NCI-H526 (cell line): ENCODE measurements around the gene QSER1.
"Not testable (repeated sequence)": the region's sequence is repeated elsewhere in the genome, so short reads cannot be mapped to it uniquely, and the experiment has no call there.

Source experiments
- DNase-seq, 2 experiments: peaks; one replicate each; lab custom pipeline; 2025; lab: John Stamatoyannopoulos, UW

QSER1 gene

DNA sequence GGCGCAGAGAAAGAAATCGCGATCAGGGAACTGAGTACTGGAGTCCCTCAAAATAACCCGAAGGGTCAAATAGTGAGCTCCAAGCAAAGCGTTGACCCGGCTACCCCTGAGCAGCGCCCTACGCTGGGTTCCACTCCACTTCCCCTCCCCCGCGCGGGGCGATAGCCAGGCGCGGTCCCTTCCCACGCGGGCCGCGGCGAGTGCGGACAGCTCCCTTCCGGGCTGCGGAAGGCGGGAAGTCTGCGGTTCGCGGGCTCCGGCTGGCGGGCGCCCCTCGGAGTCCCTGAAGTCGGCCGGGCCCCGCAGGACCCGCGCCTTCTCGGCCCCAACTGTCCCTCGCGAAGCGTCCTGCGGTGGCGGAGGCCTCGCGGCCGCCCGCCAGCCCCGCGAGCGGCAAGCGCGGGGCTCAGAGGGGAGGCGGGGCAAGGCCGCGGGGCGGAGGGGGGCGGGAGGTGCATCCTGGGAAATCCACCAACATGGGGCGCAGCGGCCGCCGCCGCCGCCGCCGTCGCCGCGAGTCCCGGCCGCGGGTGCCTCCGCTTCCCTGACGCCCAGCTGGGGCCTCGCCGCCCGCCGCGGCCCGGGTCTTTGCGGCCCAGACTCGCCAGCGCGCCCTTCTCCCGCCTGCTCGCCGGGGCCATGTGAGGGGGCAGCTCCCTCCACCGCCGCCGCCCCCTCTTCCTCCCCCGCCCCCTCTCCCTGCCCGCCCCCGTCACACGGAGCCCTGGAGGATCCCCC is at the start of gene QSER1:
QSER1 (plus strand) TSS at position 457 of the 738 bp plus-strand sequence. CDS start 315 bp downstream, outside the sequence.
- DNase-seq: peak; percentile 36 to 88

DNA sequence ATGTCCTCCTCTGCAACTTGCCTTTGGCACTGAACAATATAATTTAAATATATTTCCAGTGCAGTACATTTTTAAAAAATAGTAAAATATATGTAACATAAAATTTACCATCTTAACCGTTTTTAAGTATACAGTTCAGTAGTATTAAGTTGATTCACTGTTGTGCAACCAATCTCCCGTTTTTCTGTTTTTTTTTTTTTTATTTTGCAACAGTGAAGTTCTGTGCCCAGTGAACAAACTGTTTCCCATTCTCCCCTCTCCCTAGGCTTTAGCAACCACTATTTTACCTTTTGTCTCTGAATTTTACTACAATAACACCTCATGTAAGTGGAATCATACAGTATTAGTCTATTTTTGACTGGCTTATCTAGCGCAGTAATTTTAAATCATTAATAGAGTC is 49.1 kb upstream of the QSER1 start:
- no peak for DNase-seq

DNA sequence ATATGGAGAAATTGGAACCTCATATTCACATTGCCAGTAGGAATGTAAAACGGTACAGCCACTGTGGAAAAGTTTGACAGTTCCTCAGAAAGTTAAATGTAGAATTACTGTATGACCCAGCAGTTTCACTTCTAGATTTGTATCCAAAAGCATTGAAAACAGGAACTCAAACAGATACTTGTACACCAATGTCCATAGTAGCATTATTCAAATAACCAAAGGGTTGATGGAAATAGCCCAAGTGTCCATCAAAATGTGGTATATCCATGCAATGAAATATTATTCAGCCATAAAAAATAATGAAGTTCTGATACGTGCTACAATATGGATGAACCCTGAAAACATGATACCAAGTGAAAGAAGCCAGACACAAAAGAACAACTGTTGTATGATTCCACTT is 45.1 kb upstream of the QSER1 start:
- no peak for DNase-seq

DNA sequence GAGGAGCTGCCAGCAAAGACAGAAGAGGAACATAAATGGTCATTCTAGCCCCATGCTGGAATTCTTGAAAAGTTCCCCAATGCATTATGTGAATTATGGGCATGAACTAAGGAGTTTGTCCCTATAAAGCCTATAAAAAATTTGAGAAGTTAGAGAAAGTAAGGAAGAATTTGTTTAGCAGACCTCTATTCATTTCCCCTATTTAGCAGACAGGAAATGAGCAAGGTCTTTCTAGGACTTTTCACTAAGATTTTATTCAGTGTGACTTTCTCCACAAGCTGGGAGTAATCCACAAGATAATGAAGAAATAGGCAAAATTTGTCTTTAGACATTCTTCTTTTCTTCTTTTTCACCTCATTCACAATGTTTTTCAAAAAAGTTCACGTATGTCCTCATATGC is 42.9 kb upstream of the QSER1 start:
- DNase-seq: no peak

DNA sequence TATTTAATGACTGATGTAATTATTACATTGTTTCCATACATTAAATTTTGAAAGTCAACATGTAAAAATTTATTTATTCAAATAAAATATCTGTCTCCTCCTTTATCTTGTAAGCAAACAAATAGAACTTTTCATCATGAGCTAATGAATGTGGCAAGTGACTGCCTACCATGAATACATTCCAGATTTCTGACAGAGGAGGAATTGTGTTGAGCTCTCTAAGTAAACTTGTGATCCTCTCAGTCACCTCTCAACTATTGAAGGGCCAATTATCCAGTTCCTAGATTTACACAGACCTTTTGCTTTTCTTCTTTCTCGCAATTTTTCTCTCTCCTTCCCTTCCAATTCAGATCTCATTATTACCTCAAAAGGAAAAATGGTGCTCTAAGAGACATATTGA is 41.4 kb upstream of the QSER1 start:
- DNase-seq: peak in 1 of 2 experiments; percentile 7

DNA sequence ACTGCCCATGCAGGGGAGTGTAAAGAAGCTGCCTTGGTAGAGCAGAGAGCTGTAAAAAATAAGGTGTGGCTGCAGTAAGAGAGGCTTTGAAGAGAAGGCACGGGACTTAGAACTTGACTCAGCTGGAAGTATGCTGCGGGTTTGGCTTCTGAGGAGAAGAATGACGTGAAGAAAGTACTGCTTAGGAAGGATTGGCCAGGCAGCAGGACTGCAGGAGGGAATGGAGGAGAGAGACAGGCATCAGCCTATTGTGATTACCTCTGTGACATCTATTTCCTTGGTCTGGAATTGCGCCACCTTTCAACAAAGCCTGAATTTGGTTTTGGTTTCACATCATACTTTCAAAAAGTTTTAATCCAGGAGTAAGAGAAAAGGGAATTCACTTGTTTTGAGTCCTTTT is 40.4 kb upstream of the QSER1 start:
- no peak for DNase-seq

DNA sequence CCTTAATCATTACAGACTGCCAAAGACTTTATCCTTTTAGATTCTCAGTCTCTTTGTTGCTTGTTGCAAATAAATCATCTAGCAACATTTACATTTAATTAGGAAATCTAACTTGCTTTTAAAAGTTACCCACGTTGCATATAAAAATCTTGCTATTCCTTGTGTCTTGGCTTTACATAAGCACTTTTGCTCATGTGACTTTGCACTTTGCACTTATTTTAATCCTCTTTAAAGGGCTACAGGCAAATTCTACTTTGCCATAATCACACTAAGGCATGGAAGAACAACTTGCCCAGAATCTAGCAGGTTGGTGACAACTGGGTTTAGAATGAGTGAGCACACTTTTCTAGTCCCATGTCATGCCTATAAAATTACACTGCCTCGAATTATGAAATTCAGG is 37.0 kb upstream of the QSER1 start:
- no peak for DNase-seq

DNA sequence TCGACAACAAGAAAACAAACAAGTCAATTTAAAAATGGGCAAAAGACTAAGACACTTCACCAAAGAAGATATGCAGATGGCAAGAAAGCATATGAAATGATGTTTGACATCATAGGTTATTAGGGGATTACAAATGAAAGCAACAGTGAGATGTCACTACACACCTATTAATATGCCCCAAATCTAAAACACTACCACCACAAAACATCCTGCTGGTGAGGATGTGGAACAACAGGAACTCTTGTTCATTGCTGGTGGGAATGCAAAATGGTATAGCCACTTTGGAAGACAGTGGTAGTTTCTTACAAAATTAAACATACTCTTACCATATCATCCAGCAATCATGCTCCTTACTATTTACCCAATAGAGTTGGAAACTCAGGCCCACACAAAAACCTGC is 33.9 kb upstream of the QSER1 start:
- DNase-seq: peak in 1 of 2 experiments; percentile 2

DNA sequence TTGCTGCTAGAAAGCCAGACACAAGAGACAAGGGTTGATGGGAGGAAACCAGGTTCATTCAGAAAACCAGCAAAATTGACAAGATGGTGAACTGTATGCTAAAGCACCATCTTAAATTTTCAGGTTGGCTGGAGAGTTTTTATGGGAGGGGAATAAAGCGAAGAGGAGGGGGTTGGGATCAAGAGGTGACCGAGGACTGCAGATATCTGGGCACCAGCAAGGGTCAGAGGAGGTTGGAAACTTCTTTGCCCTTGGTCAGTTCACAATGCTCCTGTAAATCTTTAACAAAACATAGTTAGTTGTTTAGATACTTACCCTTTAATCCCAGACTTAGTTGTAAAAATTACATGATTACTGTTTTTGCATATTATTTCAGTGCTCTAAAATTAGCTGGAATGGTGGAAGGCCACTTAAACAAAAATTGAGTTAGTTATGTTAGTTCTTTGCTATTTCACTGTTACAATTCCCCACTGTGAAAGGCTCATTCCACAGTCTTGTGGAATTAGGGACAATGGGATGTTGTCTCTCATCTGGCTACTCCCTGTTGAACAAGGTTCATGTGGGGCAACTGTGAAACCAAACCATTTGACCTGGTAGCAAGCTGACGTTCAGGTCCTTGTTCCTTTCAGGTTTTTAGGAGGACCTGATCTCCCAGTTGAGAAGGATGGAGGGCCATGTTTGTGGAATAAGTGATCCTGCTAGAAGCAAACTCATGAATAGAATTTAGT is 30.6 kb upstream of the QSER1 start:
- no peak for DNase-seq

DNA sequence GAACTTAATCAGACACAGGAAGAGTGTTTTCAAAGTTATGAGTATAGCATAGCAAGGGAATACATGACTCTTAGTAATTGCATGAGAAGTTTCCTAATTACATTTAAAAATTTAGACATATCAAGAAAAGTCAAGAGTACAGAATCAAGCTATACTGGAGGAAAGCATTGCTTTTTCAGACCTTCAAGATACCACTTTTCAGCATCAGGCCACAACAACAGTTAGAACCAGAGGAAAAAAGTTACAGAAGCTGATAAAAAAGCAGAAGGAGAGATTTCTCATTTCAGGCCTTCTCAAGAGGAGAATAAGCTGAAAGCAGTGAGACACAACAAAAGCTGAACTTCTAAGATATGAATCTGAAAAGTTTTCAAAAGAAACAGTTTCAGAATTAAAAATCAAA is 28.1 kb upstream of the QSER1 start:
- no peak for DNase-seq

DNA sequence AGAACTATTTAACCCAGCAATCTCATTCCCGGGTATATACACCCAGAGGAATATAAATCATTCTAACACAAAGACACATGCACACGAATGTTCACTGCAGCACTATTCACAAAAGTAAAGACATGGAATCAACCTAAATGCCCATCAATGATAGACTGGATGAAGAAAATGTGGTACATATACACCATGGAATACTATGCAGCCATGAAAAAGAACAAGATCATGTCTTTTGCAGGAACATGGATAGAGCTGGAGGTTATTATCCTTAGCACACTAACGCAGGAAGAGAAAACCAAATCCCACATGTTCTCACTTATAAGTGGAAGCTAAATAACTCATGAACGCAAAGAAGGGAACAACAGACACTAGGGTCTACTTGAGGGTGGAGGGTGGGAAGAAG is 23.9 kb upstream of the QSER1 start:
- DNase-seq: not testable (repeated sequence)

DNA sequence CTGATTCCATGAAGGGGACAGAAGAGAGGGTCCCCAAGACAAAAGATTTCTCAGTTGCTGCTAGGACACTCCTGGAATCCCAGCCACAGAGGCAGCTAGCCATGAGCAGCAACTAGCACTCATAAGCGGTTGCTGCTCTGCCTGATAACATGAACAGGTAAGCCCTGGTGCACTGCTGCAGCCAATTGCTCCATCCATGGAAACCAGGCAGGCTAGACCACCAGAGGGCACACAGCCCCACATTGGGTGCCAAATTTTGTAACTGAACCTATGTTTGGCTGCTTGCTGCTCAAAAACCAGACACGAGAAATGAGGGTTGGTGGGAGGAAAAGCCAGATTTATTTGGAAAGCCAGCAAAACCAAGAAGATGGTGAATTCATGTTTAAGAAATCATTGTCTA is 21.9 kb upstream of the QSER1 start:
- peak; percentile 37 to 77 for DNase-seq

DNA sequence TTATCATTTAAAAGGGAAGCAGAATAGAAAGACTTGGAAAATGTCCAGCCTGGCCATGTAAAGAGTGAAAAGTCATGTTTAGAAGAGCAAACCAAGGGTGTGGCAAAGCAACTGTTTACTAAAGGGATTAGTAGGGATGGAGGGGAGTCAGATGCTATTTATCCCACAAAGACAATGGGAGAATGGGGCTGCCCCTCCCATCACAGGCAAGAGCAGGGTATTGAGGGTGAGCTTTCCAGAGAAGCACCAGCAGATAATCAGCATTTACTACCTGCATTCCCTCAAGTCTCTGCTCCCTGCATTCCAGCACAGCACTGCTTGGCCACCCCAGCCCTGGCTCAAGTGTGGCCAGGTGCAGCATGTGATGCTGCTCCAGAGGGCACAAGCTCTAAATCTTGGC is 18.5 kb upstream of the QSER1 start:
- DNase-seq: no peak

DNA sequence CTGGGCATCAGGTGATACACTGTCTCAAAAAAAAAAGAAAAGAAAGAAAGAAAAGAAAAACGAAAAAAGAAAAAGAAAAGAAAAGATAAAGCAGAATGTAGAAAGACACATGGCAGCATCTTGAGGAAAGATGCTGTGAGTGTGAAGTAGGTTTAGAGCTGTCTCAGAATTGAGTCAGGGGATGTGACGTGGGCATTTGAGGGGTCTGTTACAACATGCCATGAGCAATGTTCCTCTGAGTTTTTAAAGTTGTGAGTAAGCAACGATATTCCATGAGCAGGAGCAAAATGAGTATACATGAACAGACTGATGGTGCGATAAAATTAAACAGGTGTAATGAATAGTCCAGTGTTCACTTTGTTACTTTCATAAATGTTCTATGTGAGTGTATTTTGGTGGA is 11.3 kb upstream of the QSER1 start:
- no peak for DNase-seq

DNA sequence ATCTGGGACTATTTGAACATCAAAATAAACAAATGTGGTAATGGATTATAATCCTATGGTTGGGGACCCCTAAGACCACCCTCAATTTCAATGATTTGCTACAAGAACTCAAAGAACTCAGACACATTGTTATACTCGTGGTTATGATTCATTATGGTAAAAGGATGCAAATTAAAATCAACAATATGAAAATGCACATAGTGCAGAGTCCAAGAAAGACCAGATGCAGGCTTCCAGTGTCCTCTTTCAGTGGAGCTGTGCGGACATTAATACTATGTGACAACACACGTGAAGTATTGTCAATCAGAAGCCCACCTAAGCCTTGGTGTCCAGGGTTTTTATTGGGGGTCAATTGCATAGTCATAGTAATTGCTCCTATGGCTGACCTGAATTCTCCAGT is 9.2 kb upstream of the QSER1 start:
- DNase-seq: peak; percentile 79 to 85

DNA sequence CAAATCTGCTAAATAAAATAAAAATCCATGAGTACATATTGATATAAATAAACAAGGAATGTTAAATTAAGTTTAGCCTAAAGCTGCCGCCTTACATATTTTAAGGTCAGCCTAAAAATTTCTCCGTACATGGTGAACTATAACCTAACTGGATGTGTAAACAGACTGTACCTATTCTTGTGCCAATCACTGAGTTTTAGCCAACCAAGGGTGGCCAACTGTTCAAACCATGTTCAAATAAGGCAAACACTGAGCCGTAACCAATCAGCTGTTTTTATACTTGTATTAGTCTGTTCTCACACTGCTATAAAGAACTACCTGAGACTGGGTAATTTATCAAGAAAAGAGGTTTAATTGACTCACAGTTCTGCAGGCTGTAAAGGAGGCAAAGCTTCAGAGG is 8.6 kb upstream of the QSER1 start:
- no peak for DNase-seq

DNA sequence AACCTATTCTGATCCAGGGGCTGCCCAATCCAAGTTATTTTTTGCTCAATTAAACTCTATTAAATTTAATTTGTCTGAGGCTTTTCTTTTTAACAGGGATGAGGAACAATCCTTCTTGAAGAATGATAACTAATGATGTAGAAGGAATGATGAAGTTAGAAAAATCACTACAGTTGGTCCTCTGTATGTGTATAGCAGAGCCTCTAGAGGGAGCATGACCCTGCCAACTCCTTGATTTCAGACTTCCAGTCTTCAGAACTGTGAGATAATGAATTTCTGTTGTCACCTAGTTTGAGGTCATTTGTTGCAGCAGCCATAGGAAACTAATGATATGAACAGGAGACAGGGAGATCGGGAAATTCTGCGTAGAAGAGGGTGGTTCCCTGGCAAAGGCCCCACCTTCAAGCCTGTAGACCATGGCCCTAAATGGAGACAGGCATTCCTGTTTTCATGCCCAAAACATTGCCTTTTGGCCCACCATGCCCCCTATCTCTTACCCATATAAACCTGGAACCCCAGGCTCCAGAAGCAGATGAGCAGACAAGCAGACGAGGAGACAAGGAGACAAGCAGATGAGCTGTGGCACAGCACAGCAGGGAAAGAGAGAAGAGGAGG is 7.7 kb upstream of the QSER1 start:
- DNase-seq: peak in 1 of 2 experiments; percentile 45

DNA sequence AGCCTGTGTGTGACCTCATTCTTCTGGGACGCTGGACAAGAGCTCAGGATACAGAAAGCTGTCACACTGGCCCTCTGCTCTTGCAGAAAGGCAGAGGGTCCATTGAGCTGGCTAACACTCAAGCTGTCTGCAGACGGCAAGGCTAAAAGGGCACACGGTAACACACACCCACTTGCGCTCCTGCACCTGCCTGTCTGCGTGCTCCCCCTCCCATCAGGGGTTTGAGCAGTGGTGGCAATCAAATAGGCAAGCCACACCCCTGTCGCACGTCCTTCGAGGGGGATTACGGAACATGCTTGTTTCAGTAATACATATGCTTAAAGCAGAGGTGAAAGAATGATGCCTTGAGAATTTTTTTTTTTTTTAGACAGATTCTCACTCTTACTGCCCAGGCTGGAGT is 7.1 kb upstream of the QSER1 start:
- peak in 1 of 2 experiments; percentile 36 for DNase-seq

DNA sequence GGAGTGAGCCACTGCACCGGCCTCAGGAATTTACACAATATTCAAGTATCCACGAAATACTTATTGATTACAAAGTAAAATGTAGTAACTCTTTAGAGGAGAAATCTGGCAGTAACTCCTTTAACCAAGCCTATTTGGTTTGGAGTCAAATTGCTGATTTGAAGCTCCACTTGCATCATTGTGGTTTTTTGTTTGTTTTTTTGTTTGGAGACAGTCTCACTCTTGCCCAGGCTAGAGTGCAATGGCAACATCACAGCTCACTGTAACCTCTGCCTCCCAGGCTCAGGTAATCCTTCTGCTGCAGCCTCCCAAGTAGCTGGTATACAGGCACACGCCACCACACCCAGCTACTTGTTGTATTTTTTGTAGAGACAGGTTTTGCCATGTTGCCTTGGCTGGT is 6.4 kb upstream of the QSER1 start:
- DNase-seq: no peak

DNA sequence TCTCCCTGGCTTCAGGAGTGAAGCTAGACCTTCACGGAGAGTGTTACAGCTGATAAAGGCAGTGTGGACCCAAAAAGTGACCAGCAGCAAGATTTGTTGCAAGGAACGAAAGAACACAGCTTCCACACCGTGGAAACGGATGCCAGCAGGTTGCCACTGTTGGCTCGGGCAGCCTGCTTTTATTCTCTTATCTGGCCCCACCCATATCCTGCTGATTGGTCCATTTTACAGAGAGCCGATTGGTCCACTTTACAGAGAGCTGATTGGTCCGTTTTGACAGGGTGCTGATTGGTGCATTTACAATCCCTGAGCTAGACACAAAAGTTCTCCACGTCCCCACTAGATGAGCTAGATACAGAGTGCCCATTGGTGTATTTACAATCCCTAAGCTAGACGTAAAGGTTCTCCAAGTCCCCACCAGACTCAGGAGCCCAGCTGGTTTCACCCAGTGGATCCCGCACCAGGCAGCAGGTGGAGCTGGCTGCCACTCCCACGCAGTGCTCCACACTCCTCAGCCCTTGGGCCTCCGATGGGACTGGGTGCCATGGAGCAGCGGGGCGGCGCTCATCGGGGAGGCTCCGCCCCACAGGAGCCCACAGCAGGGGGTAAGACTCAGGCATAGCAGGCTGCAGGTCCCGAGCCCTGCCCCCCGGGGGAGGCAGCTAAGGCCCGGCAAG is 4.8 kb upstream of the QSER1 start:
- not testable (repeated sequence) for DNase-seq

DNA sequence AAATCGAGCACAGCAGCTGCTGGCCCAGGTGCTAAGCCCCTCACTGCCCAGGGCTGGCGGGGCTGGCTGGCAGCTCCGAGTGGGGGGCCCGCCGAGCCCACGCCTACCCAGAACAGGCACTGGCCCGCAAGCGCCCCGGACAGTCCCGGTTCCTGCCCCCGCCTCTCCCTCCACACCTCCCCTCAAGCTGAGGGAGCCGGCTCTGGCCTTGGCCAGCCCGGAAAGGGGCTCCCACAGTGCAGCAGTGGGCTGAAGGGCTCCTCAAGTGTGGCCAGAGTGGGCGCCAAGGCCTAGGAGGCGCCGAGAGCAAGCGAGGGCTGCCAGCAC is 4.3 kb upstream of the QSER1 start:
- DNase-seq: not testable (repeated sequence)

DNA sequence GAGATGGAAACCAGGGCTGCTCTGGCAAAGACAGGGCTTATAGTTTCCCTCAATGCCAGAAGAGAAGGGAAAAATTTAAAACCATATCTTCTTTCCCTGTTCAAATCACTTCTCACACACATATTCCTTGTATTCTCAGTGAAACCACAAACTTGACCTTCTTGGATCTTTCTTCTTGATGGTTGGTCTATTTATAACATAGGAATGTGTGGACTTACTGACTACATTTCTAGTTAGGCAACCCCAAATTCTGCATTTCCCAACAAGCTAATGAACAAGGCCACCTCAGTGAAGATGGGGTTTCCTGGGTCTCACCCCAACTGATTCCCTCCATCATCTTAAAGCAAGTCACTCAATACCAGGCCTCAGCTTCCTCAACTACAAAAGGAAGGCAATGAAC is 3.8 kb upstream of the QSER1 start:
- DNase-seq: no peak
